Activated naive CD8-positive, alpha-beta T cell (primary cell): Measurements from ENCODE around the gene CD99.

Experiments used
- H3K27ac Mint-ChIP-seq: one replicate; pipeline ENCODE4 v1.8.0; 2021; ENCODE audit warnings: mixed read lengths
- H3K27me3 Mint-ChIP-seq: one replicate; pipeline ENCODE4 v1.8.0; 2021; ENCODE audit warnings: mixed read lengths
- H3K36me3 Mint-ChIP-seq: one replicate; pipeline ENCODE4 v1.8.0; 2021; ENCODE audit warnings: mixed read lengths
- H3K4me1 Mint-ChIP-seq: one replicate; pipeline ENCODE4 v1.8.0; 2021; ENCODE audit warnings: low read depth, mixed read lengths
- H3K4me3 Mint-ChIP-seq: one replicate; pipeline ENCODE4 v1.8.0; 2021; ENCODE audit warnings: mild to moderate bottlenecking, mixed read lengths
- H3K9me3 Mint-ChIP-seq: one replicate; pipeline ENCODE4 v1.8.0; 2021; ENCODE audit warnings: low read depth, mixed read lengths

The CD99 gene, protein sequence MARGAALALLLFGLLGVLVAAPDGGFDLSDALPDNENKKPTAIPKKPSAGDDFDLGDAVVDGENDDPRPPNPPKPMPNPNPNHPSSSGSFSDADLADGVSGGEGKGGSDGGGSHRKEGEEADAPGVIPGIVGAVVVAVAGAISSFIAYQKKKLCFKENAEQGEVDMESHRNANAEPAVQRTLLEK

DNA sequence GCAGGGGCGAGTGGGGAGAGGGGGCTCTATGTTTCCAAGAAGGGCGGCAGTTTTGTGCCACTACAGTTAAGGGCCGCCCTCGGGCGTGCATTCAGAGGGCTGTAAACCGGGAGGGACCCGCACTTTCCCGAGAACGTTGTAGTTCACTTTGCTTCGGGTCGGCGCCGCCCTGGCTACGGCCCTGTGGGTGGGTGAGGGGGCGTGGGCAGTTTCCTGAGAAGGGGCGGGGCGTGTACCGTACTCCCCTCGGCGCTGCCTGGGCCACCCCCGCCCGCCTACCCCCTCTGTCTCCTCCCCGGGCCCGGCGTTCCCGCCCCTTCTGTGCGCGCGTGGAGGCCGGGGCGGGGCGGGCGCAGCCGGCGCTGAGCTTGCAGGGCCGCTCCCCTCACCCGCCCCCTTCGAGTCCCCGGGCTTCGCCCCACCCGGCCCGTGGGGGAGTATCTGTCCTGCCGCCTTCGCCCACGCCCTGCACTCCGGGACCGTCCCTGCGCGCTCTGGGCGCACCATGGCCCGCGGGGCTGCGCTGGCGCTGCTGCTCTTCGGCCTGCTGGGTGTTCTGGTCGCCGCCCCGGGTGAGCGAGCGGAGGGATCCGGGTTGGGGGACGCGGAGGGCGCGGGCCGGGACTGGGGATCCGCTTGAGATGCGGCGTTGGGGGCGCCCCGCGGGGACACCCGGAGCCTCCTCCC is at the start of gene CD99:
TSS of gene CD99 (plus strand) at position 440 of the 687 bp plus-strand sequence. CDS start at position 506, 66 bp downstream.
- H3K36me3 Mint-ChIP-seq, result no peaks in the 10 kb centered on the region
- no peaks in the 10 kb centered on the region for H3K27me3 Mint-ChIP-seq
- no peaks in the 10 kb centered on the region for H3K9me3 Mint-ChIP-seq
- H3K4me1 Mint-ChIP-seq, result peaks cover 35% of the 10 kb centered on the region
- H3K27ac Mint-ChIP-seq, result peak within 1 kb of the TSS; percentile 98
- peak within 1 kb of the TSS; percentile 96 for H3K4me3 Mint-ChIP-seq

DNA sequence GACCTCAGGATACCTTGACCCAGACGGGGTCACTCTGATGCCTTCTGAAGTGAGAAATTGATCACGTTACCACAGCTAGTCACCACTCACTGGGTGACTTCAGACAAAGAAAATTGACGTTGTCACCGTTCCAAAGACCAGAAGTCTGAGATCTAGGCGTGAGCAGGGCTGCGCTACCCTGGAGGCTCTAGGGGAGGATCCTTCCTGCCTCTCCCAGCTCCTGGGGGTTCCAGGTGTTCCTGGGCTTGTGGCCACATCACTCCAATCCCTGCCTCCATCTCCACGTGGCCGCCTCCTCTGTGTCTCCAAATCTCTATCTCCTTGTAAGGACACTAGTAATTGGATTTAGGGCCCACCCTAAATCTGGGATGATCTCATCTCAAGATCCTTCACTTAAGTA is 48.9 kb upstream of the CD99 start:
- no peaks in the 10 kb centered on the region for H3K9me3 Mint-ChIP-seq
- peaks cover 28% of the 10 kb centered on the region for H3K36me3 Mint-ChIP-seq
- peaks cover 7% of the 10 kb centered on the region for H3K4me1 Mint-ChIP-seq
- H3K4me3 Mint-ChIP-seq, result no peak overlapping the region
- H3K27me3 Mint-ChIP-seq, result no peaks in the 10 kb centered on the region
- H3K27ac Mint-ChIP-seq, result no peak overlapping the region

DNA sequence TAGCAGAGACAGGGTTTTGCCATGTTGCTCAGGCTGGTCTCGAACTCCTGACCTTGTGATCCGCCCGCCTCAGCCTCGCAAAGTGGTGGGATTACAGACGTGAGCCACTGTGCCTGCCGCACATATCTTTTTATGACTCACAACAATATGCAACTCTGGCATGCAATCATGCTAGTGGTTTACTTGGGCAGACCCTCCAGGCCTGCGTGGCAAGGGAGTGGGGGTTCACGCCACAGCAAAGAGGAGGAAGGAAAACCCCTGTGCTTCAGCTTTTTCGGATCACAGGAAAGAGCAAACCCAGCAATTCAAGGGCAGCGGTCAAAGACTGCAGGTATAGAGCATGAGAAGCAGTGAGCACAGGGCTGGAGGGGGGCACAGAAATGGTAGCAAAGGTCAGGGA is 48.3 kb upstream of the CD99 start:
- H3K27ac Mint-ChIP-seq, result no peak overlapping the region
- H3K9me3 Mint-ChIP-seq, result no peaks in the 10 kb centered on the region
- no peak overlapping the region for H3K4me3 Mint-ChIP-seq
- peaks cover 28% of the 10 kb centered on the region for H3K36me3 Mint-ChIP-seq
- H3K4me1 Mint-ChIP-seq, result peaks cover 13% of the 10 kb centered on the region
- H3K27me3 Mint-ChIP-seq, result no peaks in the 10 kb centered on the region

DNA sequence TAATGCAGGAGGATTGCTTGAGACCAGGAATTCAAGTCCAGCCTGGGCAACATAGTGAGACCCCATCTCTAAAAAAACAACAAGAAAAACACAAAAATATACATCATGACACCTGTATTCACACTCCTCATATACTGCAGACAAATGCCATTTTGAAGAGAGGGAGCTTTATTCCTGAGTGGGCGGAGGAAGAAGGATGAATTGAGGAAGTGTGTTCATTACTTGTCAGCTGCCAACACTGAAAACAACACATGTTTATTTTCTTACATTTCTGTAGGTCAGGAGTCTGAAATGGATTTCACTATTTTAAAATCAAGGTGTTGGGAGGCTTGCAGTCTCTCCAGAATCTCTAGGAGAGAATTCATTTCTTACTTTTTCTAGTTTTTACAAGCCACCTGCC is 47.2 kb upstream of the CD99 start:
- Mint-ChIP-seq H3K4me3 (no peak overlapping the region), H3K4me1 (peaks cover 16% of the 10 kb centered on the region), H3K27ac (peak overlapping the region; percentile 54), H3K27me3 (no peaks in the 10 kb centered on the region), H3K9me3 (no peaks in the 10 kb centered on the region), H3K36me3 (peaks cover 26% of the 10 kb centered on the region)

DNA sequence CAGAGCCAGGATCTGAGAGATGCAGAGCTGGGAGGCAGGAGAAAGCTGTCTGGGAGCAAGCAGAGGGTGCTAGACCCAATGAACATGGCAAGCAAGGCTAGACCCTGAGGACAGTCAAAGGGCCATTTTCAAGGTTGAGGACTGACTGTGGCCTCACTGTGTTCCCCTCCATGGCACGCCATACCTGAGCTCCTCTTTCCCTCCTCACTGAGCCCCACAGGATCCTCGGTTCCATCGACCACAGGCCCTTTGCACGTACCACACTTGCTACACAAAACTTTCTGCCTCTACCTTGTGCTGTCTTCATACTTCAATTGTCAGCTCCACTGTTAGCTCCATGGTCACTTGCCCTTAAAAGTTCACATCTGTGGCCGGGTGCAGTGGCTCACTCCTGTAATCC is 45.5 kb upstream of the CD99 start:
- Mint-ChIP-seq H3K9me3 (no peaks in the 10 kb centered on the region), H3K4me3 (no peak overlapping the region), H3K27ac (no peak overlapping the region), H3K4me1 (peaks cover 16% of the 10 kb centered on the region), H3K27me3 (no peaks in the 10 kb centered on the region), H3K36me3 (peaks cover 22% of the 10 kb centered on the region)

DNA sequence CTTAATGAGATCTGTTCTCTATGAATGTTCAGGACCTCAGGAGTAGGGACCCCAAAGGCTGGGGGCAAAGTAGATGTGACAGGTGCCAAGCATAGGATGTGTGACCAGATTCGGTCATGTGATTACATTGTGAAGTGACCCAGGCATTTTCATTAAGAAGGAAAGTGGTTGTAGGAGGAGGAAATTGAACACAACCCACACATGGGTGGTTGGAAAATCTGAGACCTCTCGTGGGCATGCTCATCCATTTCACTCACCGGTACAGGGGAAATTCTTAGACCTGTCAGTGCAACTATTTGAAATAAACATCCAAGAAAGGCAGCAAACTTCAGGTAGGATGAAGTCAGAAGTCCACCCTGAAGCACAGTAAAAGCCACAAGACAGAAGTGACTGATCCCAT is 43.5 kb upstream of the CD99 start:
- H3K36me3 Mint-ChIP-seq, result peaks cover 18% of the 10 kb centered on the region
- H3K9me3 Mint-ChIP-seq, result no peaks in the 10 kb centered on the region
- H3K27ac Mint-ChIP-seq, result peak overlapping the region; percentile 83
- peak overlapping the region; percentile 59 for H3K4me3 Mint-ChIP-seq
- H3K27me3 Mint-ChIP-seq, result no peaks in the 10 kb centered on the region
- peaks cover 16% of the 10 kb centered on the region for H3K4me1 Mint-ChIP-seq

DNA sequence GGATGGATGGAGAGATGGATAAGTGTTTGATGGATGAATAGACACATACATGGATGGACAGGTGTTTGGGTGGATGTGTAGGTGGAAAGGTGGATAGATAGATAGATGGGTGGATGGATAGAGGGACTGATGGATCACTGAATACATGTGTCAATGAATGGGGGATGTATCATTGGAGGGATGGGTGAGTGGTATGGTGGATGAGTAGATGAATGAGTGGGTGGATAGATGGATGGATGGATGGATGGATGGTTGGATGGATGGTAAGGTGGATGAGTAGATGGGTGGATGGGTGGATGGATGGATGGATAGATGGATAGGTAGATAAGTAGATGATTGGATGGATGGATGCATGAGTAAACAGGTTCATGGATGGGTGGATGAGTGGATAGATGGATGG is 41.1 kb upstream of the CD99 start:
- Mint-ChIP-seq H3K27me3 (no peaks in the 10 kb centered on the region), H3K4me1 (peaks cover 12% of the 10 kb centered on the region), H3K27ac (no peak overlapping the region), H3K36me3 (peaks cover 22% of the 10 kb centered on the region), H3K4me3 (no peak overlapping the region), H3K9me3 (no peaks in the 10 kb centered on the region)

DNA sequence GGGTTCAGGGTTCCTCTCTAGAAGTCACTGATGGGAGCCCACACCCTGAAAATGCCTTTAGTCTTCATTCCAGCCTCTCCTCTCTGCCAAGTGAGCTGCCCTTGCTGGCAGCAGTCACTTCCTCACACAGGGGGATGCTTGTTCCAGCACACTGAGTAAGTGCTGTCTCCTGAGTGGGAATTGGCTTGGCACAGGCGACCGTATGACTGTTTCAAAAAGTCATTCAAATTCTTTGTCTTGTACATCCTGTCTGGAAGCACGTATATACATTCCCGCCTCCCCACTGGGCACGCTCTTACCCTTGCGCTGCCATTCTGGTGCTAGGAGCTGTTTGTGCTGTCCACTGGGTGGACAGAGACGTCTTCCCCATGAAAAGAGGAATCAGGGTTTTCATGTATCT is 40.2 kb upstream of the CD99 start:
- Mint-ChIP-seq H3K27me3 (no peaks in the 10 kb centered on the region), H3K9me3 (no peaks in the 10 kb centered on the region), H3K36me3 (peaks cover 20% of the 10 kb centered on the region), H3K4me1 (peaks cover 12% of the 10 kb centered on the region), H3K27ac (no peak overlapping the region), H3K4me3 (no peak overlapping the region)

DNA sequence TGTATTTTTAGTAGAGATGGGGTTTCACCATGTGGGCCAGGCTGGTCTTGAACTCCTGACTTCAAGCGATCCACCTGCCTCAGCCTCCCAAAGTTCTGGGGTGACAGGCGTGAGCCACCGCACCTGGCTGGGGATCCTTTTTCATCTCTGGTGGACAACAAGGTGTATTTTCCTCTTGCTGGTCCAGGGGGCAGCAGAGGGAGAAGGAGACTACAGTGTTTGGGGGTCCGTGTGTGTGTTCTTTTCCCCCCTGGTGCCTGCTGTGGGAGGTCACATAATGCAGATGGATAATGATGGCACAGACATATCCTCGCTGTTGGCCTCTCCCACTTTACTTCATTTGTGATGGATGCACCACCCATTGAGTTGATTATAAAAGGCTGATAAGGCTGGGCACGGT is 39.0 kb upstream of the CD99 start:
- Mint-ChIP-seq H3K36me3 (peaks cover 20% of the 10 kb centered on the region), H3K27ac (no peak overlapping the region), H3K4me3 (no peak overlapping the region), H3K27me3 (no peaks in the 10 kb centered on the region), H3K9me3 (no peaks in the 10 kb centered on the region), H3K4me1 (peaks cover 9% of the 10 kb centered on the region)

DNA sequence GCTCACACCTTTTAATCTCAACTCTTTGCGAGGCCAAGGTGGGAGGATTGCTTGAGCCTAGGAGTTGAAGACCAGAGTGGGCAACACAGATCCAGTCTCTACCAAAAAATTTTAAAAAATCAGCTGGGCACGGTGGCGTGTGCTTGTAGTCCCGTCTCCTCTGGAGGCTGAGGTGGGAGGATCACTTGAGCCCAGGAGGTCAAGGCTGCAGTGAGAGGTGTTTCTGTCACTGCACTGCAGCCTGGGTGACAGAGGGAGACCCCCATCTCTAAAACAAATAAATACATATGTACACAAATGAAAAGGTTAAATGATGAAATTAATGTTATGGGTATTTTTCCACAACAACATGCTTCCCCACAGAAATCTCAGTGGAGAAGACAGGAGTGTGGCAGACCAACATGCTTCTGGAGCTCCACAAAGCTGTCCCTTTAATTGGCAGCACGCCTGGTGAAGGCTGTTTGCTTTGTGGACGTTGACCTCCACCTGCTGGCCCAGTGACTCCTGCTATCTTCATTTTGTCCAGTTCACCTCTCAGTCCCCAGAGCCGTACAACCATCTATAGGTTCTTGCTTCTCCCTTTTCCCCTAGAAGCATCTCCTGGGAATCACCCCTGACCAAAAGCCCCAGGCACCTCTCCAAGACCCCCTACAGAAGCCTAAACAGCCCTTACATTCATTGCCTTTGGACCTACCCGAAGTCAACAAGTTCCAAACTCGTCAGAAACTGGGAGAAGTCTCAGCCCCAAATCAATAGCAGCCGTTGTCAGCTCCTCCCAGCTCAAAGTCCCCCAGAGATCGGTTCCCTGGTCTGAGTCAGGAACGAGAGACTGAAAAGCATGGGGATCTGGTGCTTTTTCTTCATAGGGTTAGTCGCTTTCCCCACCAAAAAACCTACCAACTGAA is 36.4 kb upstream of the CD99 start:
- Mint-ChIP-seq H3K27ac (no peak overlapping the region), H3K4me1 (peaks cover 2% of the 10 kb centered on the region), H3K4me3 (no peak overlapping the region)

DNA sequence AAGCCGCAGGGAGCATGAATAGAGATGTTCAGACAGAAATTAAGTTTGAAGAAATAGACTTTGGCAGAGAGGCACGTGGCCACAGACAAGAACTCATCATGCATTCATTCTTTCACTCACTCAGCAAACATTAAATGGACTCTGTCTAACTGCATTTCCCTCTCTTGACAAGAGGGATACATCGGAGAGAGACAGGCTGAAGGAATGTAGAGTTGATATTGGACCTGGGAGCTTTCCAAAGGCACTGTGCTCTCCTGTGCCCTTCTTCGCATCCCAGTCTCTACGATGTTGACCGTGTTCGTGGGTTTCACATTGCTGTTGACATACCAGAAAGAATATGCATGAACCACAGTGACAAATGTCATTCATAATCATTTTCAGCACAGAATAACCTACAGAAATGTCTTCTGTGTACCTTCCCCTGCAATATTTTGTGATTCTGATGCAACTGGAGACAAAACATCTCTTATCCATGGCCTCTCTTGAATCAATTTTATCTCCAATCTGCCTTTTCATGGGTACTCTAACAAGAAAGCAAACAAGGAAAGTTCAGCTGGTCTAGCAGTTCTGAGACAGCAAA is 34.7 kb upstream of the CD99 start:
- Mint-ChIP-seq H3K4me1 (peaks cover 2% of the 10 kb centered on the region), H3K27ac (no peak overlapping the region), H3K36me3 (peaks cover 6% of the 10 kb centered on the region), H3K4me3 (no peak overlapping the region), H3K27me3 (no peaks in the 10 kb centered on the region), H3K9me3 (no peaks in the 10 kb centered on the region)

More for the DNA sequence above, 36.4 kb upstream of the CD99 start:
- H3K27me3 Mint-ChIP-seq, result no peaks in the 10 kb centered on the region
- no peaks in the 10 kb centered on the region for H3K9me3 Mint-ChIP-seq
- peaks cover 8% of the 10 kb centered on the region for H3K36me3 Mint-ChIP-seq

DNA sequence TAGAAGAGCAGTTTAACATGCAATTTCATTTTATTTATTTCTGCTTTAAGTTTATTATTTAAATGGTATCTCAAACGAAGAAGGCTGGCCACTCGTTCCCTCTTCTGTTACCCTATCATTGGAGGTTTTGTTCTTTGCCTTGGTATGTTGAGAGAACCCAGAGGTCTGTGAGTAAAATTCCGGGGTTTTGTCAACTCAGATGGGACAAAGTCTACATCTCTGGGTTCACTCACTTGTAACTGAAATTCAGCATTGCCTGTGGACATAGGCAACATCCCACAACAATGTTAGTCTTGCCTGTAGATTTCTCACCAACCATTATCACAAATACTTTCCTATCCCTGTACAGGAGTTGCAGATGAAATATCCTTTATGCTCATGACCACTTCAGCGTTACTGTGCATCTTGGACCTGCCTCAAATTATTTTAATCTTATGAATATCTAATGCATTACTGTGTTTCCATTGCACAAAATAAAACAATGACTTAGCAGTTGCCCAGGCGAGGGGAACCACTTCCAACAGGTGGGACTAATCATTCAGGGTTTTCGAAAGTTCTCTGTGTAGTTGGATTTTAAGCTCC is 33.5 kb upstream of the CD99 start:
- H3K36me3 Mint-ChIP-seq, result peaks cover 6% of the 10 kb centered on the region
- no peak overlapping the region for H3K27ac Mint-ChIP-seq

DNA sequence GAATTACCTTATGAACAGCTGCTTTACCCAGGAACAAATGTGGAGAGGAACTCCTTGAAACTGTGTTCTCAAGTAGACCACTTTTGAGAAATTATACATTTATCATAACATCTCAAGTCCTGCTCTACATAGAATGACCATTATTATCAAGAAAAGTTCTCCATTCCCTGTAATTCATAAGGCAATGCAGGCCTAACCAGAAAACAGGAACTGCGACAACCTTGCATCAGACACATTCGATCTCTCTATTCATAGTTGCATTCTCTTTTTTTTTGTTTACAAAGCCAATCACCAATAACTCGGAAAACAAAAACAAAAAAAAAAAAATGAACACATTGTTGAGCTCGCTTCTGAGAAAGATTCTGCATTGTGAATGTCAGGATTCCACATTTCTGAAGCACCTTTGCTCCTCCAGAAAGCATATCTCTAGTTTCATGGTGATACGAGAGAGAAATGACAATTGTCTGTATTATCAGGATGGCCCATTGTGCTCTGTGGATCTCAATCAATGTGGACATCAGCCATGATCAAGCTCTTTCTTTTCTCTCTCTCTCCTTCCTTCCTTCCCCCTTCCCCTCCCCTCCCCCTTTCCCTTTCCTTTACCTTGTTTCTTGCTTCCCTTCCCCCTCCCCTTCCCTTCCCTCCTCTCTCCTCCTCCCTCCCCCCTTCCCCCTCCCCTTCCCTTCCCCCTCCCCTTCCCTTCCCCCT is 32.4 kb upstream of the CD99 start:
- peaks cover 2% of the 10 kb centered on the region for H3K4me1 Mint-ChIP-seq
- no peak overlapping the region for H3K4me3 Mint-ChIP-seq
- H3K27ac Mint-ChIP-seq, result no peak overlapping the region
- no peaks in the 10 kb centered on the region for H3K36me3 Mint-ChIP-seq
- H3K9me3 Mint-ChIP-seq, result no peaks in the 10 kb centered on the region
- no peaks in the 10 kb centered on the region for H3K27me3 Mint-ChIP-seq

More for the DNA sequence above, 33.5 kb upstream of the CD99 start:
- Mint-ChIP-seq H3K4me1 (peaks cover 2% of the 10 kb centered on the region), H3K9me3 (no peaks in the 10 kb centered on the region), H3K27me3 (no peaks in the 10 kb centered on the region), H3K4me3 (no peak overlapping the region)

DNA sequence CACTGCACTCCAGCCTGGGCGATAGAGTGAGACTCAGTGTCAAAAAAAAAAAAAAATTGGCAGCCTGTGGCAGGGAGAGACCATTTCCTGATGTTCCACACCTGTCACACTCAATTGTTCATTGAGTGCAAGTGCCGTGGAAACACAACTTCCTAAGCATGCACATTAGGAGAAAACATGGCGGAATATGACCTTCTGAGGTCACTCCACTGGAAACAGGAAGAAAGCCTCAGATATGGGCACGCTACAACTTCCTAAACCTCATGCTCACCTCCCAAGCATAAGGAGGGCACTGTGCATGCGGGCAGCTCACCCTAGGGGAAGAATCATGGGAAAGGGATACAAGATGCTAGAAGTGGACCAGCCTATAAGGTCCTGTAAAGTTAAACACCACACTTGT is 28.5 kb upstream of the CD99 start:
- H3K36me3 Mint-ChIP-seq, result peaks cover 5% of the 10 kb centered on the region
- no peak overlapping the region for H3K4me3 Mint-ChIP-seq
- no peaks in the 10 kb centered on the region for H3K9me3 Mint-ChIP-seq
- H3K4me1 Mint-ChIP-seq, result peaks cover 2% of the 10 kb centered on the region
- H3K27me3 Mint-ChIP-seq, result no peaks in the 10 kb centered on the region
- no peak overlapping the region for H3K27ac Mint-ChIP-seq
